CD8-positive, alpha-beta memory T cell (primary cell): Measurements from ENCODE around the gene RCAN2. TPM values are rescaled to one million over a fixed set of nuclear protein-coding genes. Genes with fewer than 3 reads are reported as not detected.

Source experiments
- CTCF ChIA-PET: fragments of 350-600 bp; sonication (Branson Sonifier 250); formaldehyde crosslinking; loops from one replicate; lab custom pipeline; 2021; ENCODE audit warnings: antibody characterized with exemption; lab: Charles Lee
- POLR2A ChIA-PET: fragments of 350-600 bp; sonication (Branson Sonifier 250); formaldehyde crosslinking; loops from one replicate; lab custom pipeline; 2021; ENCODE audit warnings: antibody characterized with exemption; lab: Charles Lee
- DNase-seq, 5 donors: peaks; one replicate each; pipeline versions ENCODE4 v3.0.0 to v3.0.0-alpha.2; 2020 to 2022; ENCODE audit warnings: mixed read lengths in 1 of 5
- H3K27ac ChIP-seq: one replicate; pipeline ENCODE4 v1.7.0; 2013; ENCODE audit warnings: low read depth, mild to moderate bottlenecking, low read length, moderate library complexity
- H3K27me3 ChIP-seq: 2 replicates; pipeline ENCODE4 v1.7.0; 2013; ENCODE audit warnings: low read length, mild to moderate bottlenecking; ENCODE audit not compliant: insufficient read depth, poor library complexity, severe bottlenecking
- H3K36me3 ChIP-seq: 2 replicates; pipeline ENCODE4 v1.7.0; 2013; ENCODE audit warnings: mild to moderate bottlenecking, low read length, moderate library complexity; ENCODE audit not compliant: insufficient read depth
- H3K4me1 ChIP-seq: 2 replicates; pipeline ENCODE4 v1.7.0; 2013; ENCODE audit warnings: mild to moderate bottlenecking, low read length, moderate library complexity; ENCODE audit not compliant: insufficient read depth
- H3K4me3 ChIP-seq: 2 replicates; pipeline ENCODE4 v1.7.0; 2013; ENCODE audit warnings: mild to moderate bottlenecking, low read length
- H3K9me3 ChIP-seq: 2 replicates; pipeline ENCODE4 v1.7.0; 2013; ENCODE audit warnings: mild to moderate bottlenecking, low read length
- H3K27ac Mint-ChIP-seq, 8 donors: one replicate each; pipeline ENCODE4 v1.8.0; 2020 to 2021; ENCODE audit warnings: mixed read lengths in 8 of 8, mild to moderate bottlenecking in 6 of 8, inconsistent platforms in 3 of 8, moderate library complexity in 3 of 8
- H3K27me3 Mint-ChIP-seq, 2 donors: one replicate each; pipeline ENCODE4 v1.8.0; 2020 to 2021; ENCODE audit warnings: mixed read lengths in 2 of 2, mild to moderate bottlenecking in 1 of 2, moderate library complexity in 1 of 2
- H3K36me3 Mint-ChIP-seq, 3 donors: one replicate each; pipeline ENCODE4 v1.8.0; 2020 to 2021; ENCODE audit warnings: mixed read lengths in 3 of 3, inconsistent platforms in 1 of 3, mild to moderate bottlenecking in 1 of 3
- H3K4me1 Mint-ChIP-seq, 3 donors: one replicate each; pipeline ENCODE4 v1.8.0; 2020 to 2021; ENCODE audit warnings: mixed read lengths in 3 of 3, inconsistent platforms in 1 of 3, mild to moderate bottlenecking in 1 of 3
- H3K4me3 Mint-ChIP-seq, 7 donors: one replicate each; pipeline ENCODE4 v1.8.0; 2020 to 2021; ENCODE audit warnings: mixed read lengths in 7 of 7, mild to moderate bottlenecking in 6 of 7, moderate library complexity in 4 of 7, inconsistent platforms in 2 of 7
- H3K9me3 Mint-ChIP-seq, 5 donors: one replicate each; pipeline ENCODE4 v1.8.0; 2020 to 2022; ENCODE audit warnings: mixed read lengths in 5 of 5, mild to moderate bottlenecking in 3 of 5, moderate library complexity in 2 of 5, inconsistent platforms in 1 of 5
- polyA plus RNA-seq: library from polyadenylated mRNA; unstranded; fragments of 300-500 nt; fragmentation: Illumina TruSeq; gene quantifications from one replicate; pipeline ENCODE4 v1.2.3, GENCODE V29; 2021
- total RNA-seq, 2 experiments: library from RNA; stranded (reverse); gene quantifications; one replicate each; pipeline ENCODE4 v1.2.3, GENCODE V29; 2021

Gene RCAN2
- total and polyA plus RNA-seq, 3 experiments from 2014 or later: 0.48 to 0.82 (median 0.49) TPM

GRCh38 chr6:46288835-46289234 is 202.4 kb downstream of the RCAN2 start:
- H3K36me3 Mint-ChIP-seq: peaks cover 0 to 5% (median 0%) of the 10 kb centered on the region in 3 donors
- no peak overlapping the region for H3K4me3 Mint-ChIP-seq
- H3K4me3 ChIP-seq: no peak overlapping the region
- no peaks in the 10 kb centered on the region for H3K36me3 ChIP-seq
- no peaks in the 10 kb centered on the region for H3K4me1 ChIP-seq
- DNase-seq: no peak
- ChIA-PET POLR2A (no interaction called here), CTCF (no interaction called here)
- H3K27me3 Mint-ChIP-seq: peaks cover 6 to 7% of the 10 kb centered on the region in 2 donors
- H3K4me1 Mint-ChIP-seq: no peaks in the 10 kb centered on the region
- no peaks in the 10 kb centered on the region for H3K9me3 ChIP-seq
- H3K27me3 ChIP-seq: no peaks in the 10 kb centered on the region
- H3K27ac ChIP-seq: no peak overlapping the region
- H3K27ac Mint-ChIP-seq: no peak overlapping the region
- no peaks in the 10 kb centered on the region for H3K9me3 Mint-ChIP-seq

GRCh38 chr6:46287681-46288080 is 203.6 kb downstream of the RCAN2 start:
- no peak for DNase-seq
- ChIA-PET POLR2A (no interaction called here), CTCF (no interaction called here)
- Histone ChIP-seq H3K9me3 (no peaks in the 10 kb centered on the region), H3K27me3 (no peaks in the 10 kb centered on the region), H3K4me3 (no peak overlapping the region), H3K27ac (no peak overlapping the region), H3K4me1 (no peaks in the 10 kb centered on the region), H3K36me3 (no peaks in the 10 kb centered on the region)
- H3K36me3 Mint-ChIP-seq: peaks cover 0 to 5% (median 0%) of the 10 kb centered on the region in 3 donors
- H3K4me3 Mint-ChIP-seq: peak overlapping the region in 1 of 7 donors; percentile 15
- H3K9me3 Mint-ChIP-seq: no peaks in the 10 kb centered on the region
- peaks cover 6 to 7% of the 10 kb centered on the region in 2 donors for H3K27me3 Mint-ChIP-seq
- no peaks in the 10 kb centered on the region for H3K4me1 Mint-ChIP-seq
- H3K27ac Mint-ChIP-seq: peak overlapping the region in 1 of 8 donors; percentile 14

- H3K36me3 ChIP-seq: no peaks in the 10 kb centered on the region
- ChIA-PET POLR2A (no interaction called here), CTCF (no interaction called here)
- no peak for DNase-seq
- no peak overlapping the region for H3K4me3 ChIP-seq
- H3K4me3 Mint-ChIP-seq: no peak overlapping the region
- no peaks in the 10 kb centered on the region for H3K9me3 ChIP-seq
- no peaks in the 10 kb centered on the region for H3K4me1 ChIP-seq
- peaks cover 0 to 5% (median 0%) of the 10 kb centered on the region in 3 donors for H3K36me3 Mint-ChIP-seq
- H3K27ac ChIP-seq: no peak overlapping the region
- no peaks in the 10 kb centered on the region for H3K4me1 Mint-ChIP-seq
- H3K27me3 ChIP-seq: no peaks in the 10 kb centered on the region
- H3K9me3 Mint-ChIP-seq: no peaks in the 10 kb centered on the region
- no peak overlapping the region for H3K27ac Mint-ChIP-seq
- H3K27me3 Mint-ChIP-seq: peaks cover 6 to 7% of the 10 kb centered on the region in 2 donors
Measured at GRCh38 chr6:46287043-46287442, 204.2 kb downstream of the RCAN2 start.

GRCh38 chr6:46284475-46284874 is 206.8 kb downstream of the RCAN2 start:
- Mint-ChIP-seq H3K9me3 (no peaks in the 10 kb centered on the region), H3K4me3 (no peak overlapping the region), H3K27ac (no peak overlapping the region), H3K4me1 (no peaks in the 10 kb centered on the region), H3K36me3 (peaks cover 0 to 5% (median 0%) of the 10 kb centered on the region in 3 donors), H3K27me3 (peaks cover 0 to 7% of the 10 kb centered on the region in 2 donors)
- Histone ChIP-seq H3K4me1 (no peaks in the 10 kb centered on the region), H3K27ac (no peak overlapping the region), H3K9me3 (no peaks in the 10 kb centered on the region), H3K36me3 (no peaks in the 10 kb centered on the region), H3K27me3 (no peaks in the 10 kb centered on the region), H3K4me3 (no peak overlapping the region)
- POLR2A ChIA-PET: no interaction called here
- CTCF ChIA-PET: no interaction called here
- DNase-seq: no peak

- ChIA-PET POLR2A (no interaction called here), CTCF (no interaction called here)
- H3K27ac ChIP-seq: no peak overlapping the region
- Mint-ChIP-seq H3K9me3 (no peaks in the 10 kb centered on the region), H3K27me3 (no peaks in the 10 kb centered on the region), H3K27ac (no peak overlapping the region), H3K4me3 (no peak overlapping the region), H3K4me1 (no peaks in the 10 kb centered on the region), H3K36me3 (no peaks in the 10 kb centered on the region)
- H3K27me3 ChIP-seq: no peaks in the 10 kb centered on the region
- H3K4me3 ChIP-seq: no peak overlapping the region
- H3K9me3 ChIP-seq: no peaks in the 10 kb centered on the region
- H3K36me3 ChIP-seq: no peaks in the 10 kb centered on the region
- H3K4me1 ChIP-seq: no peaks in the 10 kb centered on the region
- no peak for DNase-seq
Measured at GRCh38 chr6:46281110-46281509, 210.1 kb downstream of the RCAN2 start.

GRCh38 chr6:46279874-46280273 is 211.4 kb downstream of the RCAN2 start:
- no peaks in the 10 kb centered on the region for H3K27me3 ChIP-seq
- no peak for DNase-seq
- H3K9me3 ChIP-seq: no peaks in the 10 kb centered on the region
- no peaks in the 10 kb centered on the region for H3K4me1 ChIP-seq
- H3K36me3 ChIP-seq: no peaks in the 10 kb centered on the region
- Mint-ChIP-seq H3K4me3 (no peak overlapping the region), H3K9me3 (no peaks in the 10 kb centered on the region), H3K27ac (no peak overlapping the region), H3K36me3 (no peaks in the 10 kb centered on the region), H3K4me1 (no peaks in the 10 kb centered on the region), H3K27me3 (peaks cover 0 to 4% of the 10 kb centered on the region in 2 donors)
- POLR2A ChIA-PET: no interaction called here
- no peak overlapping the region for H3K27ac ChIP-seq
- no peak overlapping the region for H3K4me3 ChIP-seq
- CTCF ChIA-PET: no interaction called here

- Mint-ChIP-seq H3K4me1 (peaks cover 0 to 4% (median 2%) of the 10 kb centered on the region in 3 donors), H3K36me3 (no peaks in the 10 kb centered on the region), H3K27me3 (peaks cover 0 to 4% of the 10 kb centered on the region in 2 donors), H3K27ac (no peak overlapping the region), H3K9me3 (no peaks in the 10 kb centered on the region), H3K4me3 (no peak overlapping the region)
- Histone ChIP-seq H3K27ac (no peak overlapping the region), H3K27me3 (no peaks in the 10 kb centered on the region), H3K9me3 (no peaks in the 10 kb centered on the region), H3K4me1 (no peaks in the 10 kb centered on the region), H3K4me3 (no peak overlapping the region), H3K36me3 (no peaks in the 10 kb centered on the region)
- POLR2A ChIA-PET: no interaction called here
- DNase-seq: no peak
- CTCF ChIA-PET: no interaction called here
Measured at GRCh38 chr6:46276576-46277142, 214.6 kb downstream of the RCAN2 start.

GRCh38 chr6:46274502-46274901 is 216.7 kb downstream of the RCAN2 start:
- POLR2A ChIA-PET: no interaction called here
- Mint-ChIP-seq H3K36me3 (no peaks in the 10 kb centered on the region), H3K27ac (no peak overlapping the region), H3K4me1 (peaks cover 0 to 4% (median 2%) of the 10 kb centered on the region in 3 donors), H3K9me3 (no peaks in the 10 kb centered on the region), H3K27me3 (peaks cover 0 to 4% of the 10 kb centered on the region in 2 donors), H3K4me3 (no peak overlapping the region)
- CTCF ChIA-PET: no interaction called here
- no peak overlapping the region for H3K4me3 ChIP-seq
- no peaks in the 10 kb centered on the region for H3K36me3 ChIP-seq
- DNase-seq: no peak
- H3K27me3 ChIP-seq: no peaks in the 10 kb centered on the region
- no peaks in the 10 kb centered on the region for H3K9me3 ChIP-seq
- H3K27ac ChIP-seq: no peak overlapping the region
- H3K4me1 ChIP-seq: no peaks in the 10 kb centered on the region
